HepG2 (cell line): ENCODE data around the gene ACSF3. TPM values are rescaled to one million over a fixed set of nuclear protein-coding genes. Genes with fewer than 3 reads are reported as not detected.
A peak's percentile ranks its signal among the peaks of the same experiment; 100 is the strongest.

Source experiments
- KLF6 ChIP-seq: IDR thresholded peaks from 2 replicates; pipeline ENCODE4 v1.8.0; 2016; ENCODE audit warnings: missing biosample characterization, missing genetic modification reagents
- LBX2 ChIP-seq: sonication (generic); formaldehyde crosslinking; IDR thresholded peaks from 2 replicates; pipeline ENCODE4 v1.5.0; 2020; ENCODE audit warnings: missing genetic modification reagents, mild to moderate bottlenecking, borderline replicate concordance
- MTA1 ChIP-seq: sonication (generic); formaldehyde crosslinking; IDR thresholded peaks from 2 replicates; pipeline ENCODE4 v1.4.0; 2020; ENCODE audit warnings: missing genetic modification reagents, mild to moderate bottlenecking, borderline replicate concordance
- NAIF1 ChIP-seq: sonication (generic); formaldehyde crosslinking; IDR thresholded peaks from 2 replicates; pipeline ENCODE4 v1.5.0; 2020; ENCODE audit warnings: mild to moderate bottlenecking, missing genetic modification reagents, borderline replicate concordance
- NCOA2 ChIP-seq: sonication (generic); formaldehyde crosslinking; IDR thresholded peaks from 2 replicates; pipeline ENCODE4 v1.8.0; 2022; ENCODE audit warnings: inconsistent platforms
- ONECUT2 ChIP-seq: sonication (generic); formaldehyde crosslinking; IDR thresholded peaks from 2 replicates; pipeline ENCODE4 v1.4.0; 2020; ENCODE audit warnings: missing genetic modification reagents
- SIN3B ChIP-seq: fragments of 150-350 bp; IDR thresholded peaks from 2 replicates; pipeline ENCODE4 v1.6.1; 2014; ENCODE audit warnings: low read length
- SKIL ChIP-seq: sonication (generic); formaldehyde crosslinking; IDR thresholded peaks from 2 replicates; pipeline ENCODE4 v1.8.0; 2022; ENCODE audit warnings: missing genetic modification reagents, mild to moderate bottlenecking, moderate library complexity, borderline replicate concordance
- SMC3 ChIP-seq: IDR thresholded peaks from 2 replicates; pipeline ENCODE4 v1.6.1; 2011; ENCODE audit warnings: low read length, improper control_type of control experiment
- SNAPC4 ChIP-seq: sonication (generic); formaldehyde crosslinking; IDR thresholded peaks from 2 replicates; pipeline ENCODE4 v1.4.0; 2020; ENCODE audit warnings: mild to moderate bottlenecking, missing genetic modification reagents
- SSRP1 ChIP-seq: IDR thresholded peaks from 2 replicates; pipeline ENCODE4 v1.6.1; 2016; ENCODE audit warnings: control low read depth
- ZFP1 ChIP-seq: IDR thresholded peaks from 2 replicates; pipeline ENCODE4 v1.6.1; 2016
- ZFP62 ChIP-seq: sonication (generic); formaldehyde crosslinking; IDR thresholded peaks from 2 replicates; pipeline ENCODE4 v1.4.0; 2020; ENCODE audit warnings: missing genetic modification reagents
- ZNF225 ChIP-seq: sonication (generic); formaldehyde crosslinking; IDR thresholded peaks from 2 replicates; pipeline ENCODE4 v1.4.0; 2020; ENCODE audit warnings: mild to moderate bottlenecking, missing genetic modification reagents
- ZNF337 ChIP-seq: sonication (generic); formaldehyde crosslinking; IDR thresholded peaks from 2 replicates; pipeline ENCODE4 v1.5.1; 2020; ENCODE audit warnings: missing genetic modification reagents, low read depth, mild to moderate bottlenecking, borderline replicate concordance
- ZNF431 ChIP-seq: sonication (generic); formaldehyde crosslinking; IDR thresholded peaks from 2 replicates; pipeline ENCODE4 v1.9.0; 2022; ENCODE audit warnings: missing genetic modification reagents, low read depth, mild to moderate bottlenecking, borderline replicate concordance
- ZNF713 ChIP-seq: sonication (generic); formaldehyde crosslinking; IDR thresholded peaks from 2 replicates; pipeline ENCODE4 v1.4.0; 2020; ENCODE audit warnings: mild to moderate bottlenecking, missing genetic modification reagents
- ZNF784 ChIP-seq: sonication (generic); formaldehyde crosslinking; IDR thresholded peaks from 2 replicates; pipeline ENCODE4 v1.5.1; 2020; ENCODE audit warnings: missing genetic modification reagents, mild to moderate bottlenecking, borderline replicate concordance
- ZNF841 ChIP-seq: sonication (generic); formaldehyde crosslinking; IDR thresholded peaks from 2 replicates; pipeline ENCODE4 v1.8.1; 2023; ENCODE audit warnings: missing genetic modification reagents, borderline replicate concordance
- ZSCAN5A ChIP-seq: sonication (generic); formaldehyde crosslinking; IDR thresholded peaks from 2 replicates; pipeline ENCODE4 v1.8.0; 2022; ENCODE audit warnings: mild to moderate bottlenecking, missing genetic modification reagents, borderline replicate concordance
- polyA plus RNA-seq, 8 experiments: library from polyadenylated mRNA; depleted of rRNA in 3 of 8; stranded (reverse) in 7 of 8; unstranded in 1 of 8; fragments of >200 nt; fragmentation: Illumina TruSeq in 4 of 8; extraction: Trizol in 4 of 8; gene quantifications; 2 replicates each; pipeline versions ENCODE4 v1.2.1 to v1.2.3, GENCODE V29; 2011 to 2016; ENCODE audit warnings: low read depth in 4 of 8, missing spikeins in 1 of 8, mixed read lengths in 1 of 8; ENCODE audit not compliant: insufficient read depth in 1 of 8
- total RNA-seq, 5 experiments: library from RNA; depleted of rRNA; stranded (reverse); fragments of >200 nt; fragmentation: Illumina TruSeq; extraction: Trizol; gene quantifications; 2 replicates each; pipeline ENCODE4 v1.2.3, GENCODE V29; 2016; ENCODE audit warnings: low read depth in 1 of 5

The ACSF3 gene
- total and polyA plus RNA-seq, 2 of the 13 experiments (the other 11 are each of a cell fraction or from before 2014, with no cell fraction given): 14.9 to 30.6 TPM

- TF ChIP-seq ZSCAN5A (CRISPR knock-in tag) (no peak), NAIF1 (CRISPR knock-in tag) (no peak), ZNF225 (CRISPR knock-in tag) (no peak; the same call in none of the 2 replicates), SMC3 (no peak), ZFP62 (CRISPR knock-in tag) (no peak), NCOA2 (peak; percentile 56; the same call in 1 of the 2 replicates), SNAPC4 (no peak), ZNF841 (CRISPR knock-in tag) (no peak), MTA1 (CRISPR knock-in tag) (peak; percentile 95), ZNF337 (CRISPR knock-in tag) (peak; percentile 83; the same call in 1 of the 2 replicates), ZFP1 (CRISPR knock-in tag) (no peak), ONECUT2 (CRISPR knock-in tag) (peak; percentile 45; the same call in 1 of the 2 replicates), SIN3B (no peak), ZNF431 (CRISPR knock-in tag) (peak; percentile 97), ZNF784 (CRISPR knock-in tag) (peak; percentile 97), SKIL (CRISPR knock-in tag) (peak; percentile 17; the same call in 1 of the 2 replicates), KLF6 (CRISPR knock-in tag) (peak; percentile 85), SSRP1 (CRISPR knock-in tag) (no peak), ZNF713 (CRISPR knock-in tag) (no peak), LBX2 (CRISPR knock-in tag) (peak; percentile 81; the same call in 1 of the 2 replicates)
Measured at GRCh38 chr16:89159066-89159849, 65.6 kb downstream of the ACSF3 start (continued).
